Kidney epithelial cell (primary cell): ENCODE results near the gene CGB5. TPM values are rescaled to one million over a fixed set of nuclear protein-coding genes. Genes with fewer than 3 reads are reported as not detected.
"Not testable (repeated sequence)": the region's sequence is repeated elsewhere in the genome, so short reads cannot be mapped to it uniquely, and the experiment has no call there.

Source experiments
- DNase-seq: peaks from one replicate; pipeline ENCODE4 v3.0.0-alpha.2; 2010; ENCODE audit warnings: low read depth
- H3K27me3 ChIP-seq: 2 replicates; pipeline ENCODE4 v1.6.0; 2011; ENCODE audit warnings: low read length; ENCODE audit not compliant: control insufficient read depth, insufficient read depth
- H3K36me3 ChIP-seq: 2 replicates; pipeline ENCODE4 v1.5.1; 2011; ENCODE audit warnings: low read length; ENCODE audit not compliant: control insufficient read depth, insufficient read depth
- H3K4me3 ChIP-seq: 2 replicates; pipeline ENCODE4 v1.5.1; 2011; ENCODE audit warnings: low read depth, mild to moderate bottlenecking, control low read depth, low read length
- total RNA-seq: library from RNA; depleted of rRNA; stranded (reverse); fragments of >200 nt; gene quantifications from 2 replicates; pipeline ENCODE4 v1.2.3, GENCODE V29; 2015
- TF ChIP-seq, protein P1 (sequence below): IDR thresholded peaks from 2 replicates; pipeline ENCODE4 v1.5.1; 2011; ENCODE audit warnings: mild to moderate bottlenecking, moderate library complexity, low read length, control low read depth, inconsistent platforms; ENCODE audit not compliant: insufficient read depth, poor library complexity, severe bottlenecking

The CGB5 gene
- 0.89 TPM in 1 of 2 replicates, not detected in the other for total RNA-seq

- not testable (repeated sequence) for H3K36me3 ChIP-seq, H3K4me3 ChIP-seq, H3K27me3 ChIP-seq, DNase-seq
These were observed at the start of gene CGB5 for GRCh38 chr19:49043548-49043947. Gene CGB5, plus strand, starts transcription at chr19:49043848. Its CDS starts 362 bp downstream, at chr19:49044210.

DNA sequence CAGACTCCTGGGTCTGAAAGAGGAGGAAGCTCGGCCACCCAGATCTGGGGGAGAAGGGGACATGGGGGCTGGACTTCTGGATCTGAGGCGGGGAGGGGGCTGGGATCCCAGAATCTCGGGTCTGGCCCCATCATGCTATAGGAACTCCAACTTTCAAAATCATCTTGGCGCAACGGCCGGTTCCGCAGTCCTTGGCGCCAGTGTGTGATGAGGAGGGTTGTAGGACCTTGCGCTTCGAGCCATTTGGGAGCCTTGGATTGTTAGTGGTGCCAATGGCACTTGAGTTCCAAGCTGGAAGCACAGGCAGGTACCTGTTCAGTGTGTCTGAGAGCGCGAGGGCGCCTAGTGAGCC is 49.6 kb upstream of the CGB5 start:
- no peaks in the 10 kb centered on the region for H3K36me3 ChIP-seq
- DNase-seq, result no peak
- TF ChIP-seq, protein P1, sequence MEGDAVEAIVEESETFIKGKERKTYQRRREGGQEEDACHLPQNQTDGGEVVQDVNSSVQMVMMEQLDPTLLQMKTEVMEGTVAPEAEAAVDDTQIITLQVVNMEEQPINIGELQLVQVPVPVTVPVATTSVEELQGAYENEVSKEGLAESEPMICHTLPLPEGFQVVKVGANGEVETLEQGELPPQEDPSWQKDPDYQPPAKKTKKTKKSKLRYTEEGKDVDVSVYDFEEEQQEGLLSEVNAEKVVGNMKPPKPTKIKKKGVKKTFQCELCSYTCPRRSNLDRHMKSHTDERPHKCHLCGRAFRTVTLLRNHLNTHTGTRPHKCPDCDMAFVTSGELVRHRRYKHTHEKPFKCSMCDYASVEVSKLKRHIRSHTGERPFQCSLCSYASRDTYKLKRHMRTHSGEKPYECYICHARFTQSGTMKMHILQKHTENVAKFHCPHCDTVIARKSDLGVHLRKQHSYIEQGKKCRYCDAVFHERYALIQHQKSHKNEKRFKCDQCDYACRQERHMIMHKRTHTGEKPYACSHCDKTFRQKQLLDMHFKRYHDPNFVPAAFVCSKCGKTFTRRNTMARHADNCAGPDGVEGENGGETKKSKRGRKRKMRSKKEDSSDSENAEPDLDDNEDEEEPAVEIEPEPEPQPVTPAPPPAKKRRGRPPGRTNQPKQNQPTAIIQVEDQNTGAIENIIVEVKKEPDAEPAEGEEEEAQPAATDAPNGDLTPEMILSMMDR, result no peak
- H3K4me3 ChIP-seq, result peak overlapping the region; percentile 81
- H3K27me3 ChIP-seq, result no peaks in the 10 kb centered on the region

DNA sequence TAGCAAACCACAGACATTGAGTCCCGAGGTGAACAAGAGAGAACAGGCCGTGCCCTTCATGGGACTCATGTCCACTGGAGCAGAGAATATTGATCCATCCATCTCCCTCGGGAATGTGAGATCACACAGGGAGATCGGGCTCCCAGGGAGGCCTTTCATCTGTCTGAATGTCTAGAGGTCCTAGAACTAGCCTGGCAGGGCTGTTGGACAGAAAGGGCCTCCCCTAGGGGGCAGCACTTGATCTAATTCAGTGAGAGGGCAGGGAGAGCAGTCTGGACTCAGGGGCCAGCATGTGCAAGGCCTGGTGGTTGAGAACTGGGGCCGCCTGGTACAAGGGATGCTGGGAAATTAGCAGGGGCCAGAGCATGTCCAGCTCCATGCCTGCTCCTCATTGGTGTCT is 45.7 kb upstream of the CGB5 start:
- Histone ChIP-seq H3K36me3 (no peaks in the 10 kb centered on the region), H3K27me3 (no peaks in the 10 kb centered on the region), H3K4me3 (no peak overlapping the region)
- no peak for DNase-seq
- TF ChIP-seq, protein P1, result peak; percentile 66

GRCh38 chr19:48999481-49000325 is 43.9 kb upstream of the CGB5 start:
- DNase-seq, result no peak
- Histone ChIP-seq H3K27me3 (no peaks in the 10 kb centered on the region), H3K4me3 (no peak overlapping the region), H3K36me3 (no peaks in the 10 kb centered on the region)
- TF ChIP-seq, protein P1, result peak; percentile 85

GRCh38 chr19:49004133-49004532 is 39.5 kb upstream of the CGB5 start:
- Histone ChIP-seq H3K36me3 (peaks cover 4% of the 10 kb centered on the region), H3K27me3 (no peaks in the 10 kb centered on the region), H3K4me3 (no peak overlapping the region)
- TF ChIP-seq, protein P1, result no peak
- no peak for DNase-seq

DNA sequence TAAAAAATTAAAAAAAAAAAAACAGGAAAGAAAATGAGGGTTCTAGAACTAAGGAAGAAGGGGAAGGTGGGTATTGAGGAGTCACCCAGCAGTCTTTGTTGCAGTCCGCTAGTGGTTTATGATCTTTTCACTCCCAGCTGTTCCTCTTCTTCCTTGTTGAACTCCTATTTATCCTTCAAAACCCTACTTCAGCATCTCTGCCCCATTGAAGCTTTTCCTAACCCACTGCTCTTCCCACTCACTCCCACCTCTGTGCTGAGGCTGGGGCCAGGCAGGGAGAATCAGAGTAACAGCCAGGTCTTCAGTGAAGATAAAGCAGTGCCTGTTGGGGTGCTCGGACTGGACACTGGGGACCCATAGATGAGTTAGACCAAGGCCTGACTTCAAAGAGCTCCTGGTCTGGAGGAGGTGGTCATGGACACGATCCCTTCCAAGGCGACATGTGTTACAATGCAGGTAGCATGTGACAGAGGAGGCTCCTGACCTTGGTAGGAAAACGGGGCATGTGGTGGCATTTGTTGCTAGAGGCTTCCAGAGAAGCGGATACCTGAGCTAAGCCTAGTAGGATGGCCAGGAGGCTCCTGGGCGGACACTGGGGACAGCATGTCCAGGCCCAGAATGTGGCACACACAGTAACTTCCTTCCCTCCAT is 38.6 kb upstream of the CGB5 start:
- DNase-seq, result no peak
- Histone ChIP-seq H3K4me3 (no peak overlapping the region), H3K36me3 (peaks cover 4% of the 10 kb centered on the region), H3K27me3 (no peaks in the 10 kb centered on the region)
- TF ChIP-seq, protein P1, result no peak
